WTC11 (cell line): Measurements from ENCODE around the gene ISG15. TPM values are rescaled to one million over a fixed set of nuclear protein-coding genes. Genes with fewer than 3 reads are reported as not detected.

Experiments
- ATAC-seq: fragments of 200-7000 bp; cut with Tn5 transposase; 2 replicates; pipeline ENCODE4 v1.10.0; 2021; ENCODE audit warnings: mild to moderate bottlenecking, moderate library complexity
- CTCF ChIA-PET: fragments of 300-600 bp; sonication (Branson Sonifier 250); formaldehyde crosslinking; loops from one replicate; lab custom pipeline; 2021; ENCODE audit warnings: antibody characterized with exemption; lab: Charles Lee
- POLR2A ChIA-PET: fragments of 350-600 bp; sonication (Branson Sonifier 250); formaldehyde crosslinking; loops from one replicate; lab custom pipeline; 2021; ENCODE audit warnings: antibody characterized with exemption; lab: Charles Lee
- DNase-seq: peaks from one replicate; pipeline ENCODE4 v3.0.0; 2021; ENCODE audit warnings: low spot score
- H3K27ac Mint-ChIP-seq: 2 replicates; pipeline ENCODE4 v1.8.0; 2021; ENCODE audit warnings: mixed read lengths
- H3K27me3 Mint-ChIP-seq: 2 replicates; pipeline ENCODE4 v1.8.0; 2021; ENCODE audit warnings: low read depth, mild to moderate bottlenecking, moderate library complexity, mixed read lengths
- H3K36me3 Mint-ChIP-seq: 2 replicates; pipeline ENCODE4 v1.8.0; 2021; ENCODE audit warnings: mixed read lengths
- H3K4me1 Mint-ChIP-seq: 2 replicates; pipeline ENCODE4 v1.8.0; 2022; ENCODE audit warnings: mixed read lengths
- H3K4me3 Mint-ChIP-seq: 2 replicates; pipeline ENCODE4 v1.8.0; 2021; ENCODE audit warnings: mild to moderate bottlenecking, moderate library complexity, mixed read lengths
- H3K9me3 Mint-ChIP-seq: 2 replicates; pipeline ENCODE4 v1.8.0; 2021; ENCODE audit warnings: mixed read lengths
- AR ChIP-seq: fragments of 250-450 bp; sonication (Bioruptor Pico); IDR thresholded peaks from 2 replicates; pipeline ENCODE4 v1.9.0; 2021; ENCODE audit warnings: mild to moderate bottlenecking
- ARID4B ChIP-seq: sonication (generic); formaldehyde crosslinking; IDR thresholded peaks from 2 replicates; pipeline ENCODE4 v1.8.0; 2023; ENCODE audit warnings: missing genetic modification reagents, mild to moderate bottlenecking, borderline replicate concordance
- CREB1 ChIP-seq: sonication (generic); formaldehyde crosslinking; IDR thresholded peaks from 2 replicates; pipeline ENCODE4 v1.8.0; 2023; ENCODE audit warnings: mild to moderate bottlenecking, missing genetic modification reagents
- ERG ChIP-seq: fragments of 250-450 bp; sonication (Bioruptor Pico); IDR thresholded peaks from 2 replicates; pipeline ENCODE4 v1.8.0; 2021; ENCODE audit warnings: mild to moderate bottlenecking
- ETV6 ChIP-seq: sonication (generic); formaldehyde crosslinking; IDR thresholded peaks from 2 replicates; pipeline ENCODE4 v1.8.1; 2022; ENCODE audit warnings: mild to moderate bottlenecking, missing genetic modification reagents
- FOXJ3 ChIP-seq: sonication (generic); formaldehyde crosslinking; IDR thresholded peaks from 2 replicates; pipeline ENCODE4 v1.9.0; 2021; ENCODE audit warnings: missing genetic modification reagents, mild to moderate bottlenecking, borderline replicate concordance
- HMGA2 ChIP-seq: fragments of 250-450 bp; sonication (Bioruptor Pico); IDR thresholded peaks from 2 replicates; pipeline ENCODE4 v1.4.0; 2021; ENCODE audit warnings: mild to moderate bottlenecking, moderate library complexity
- IRF2 ChIP-seq: sonication (generic); formaldehyde crosslinking; IDR thresholded peaks from 2 replicates; pipeline ENCODE4 v1.8.0; 2022; ENCODE audit warnings: low read depth, missing genetic modification reagents, borderline replicate concordance
- SMAD4 ChIP-seq: sonication (generic); formaldehyde crosslinking; IDR thresholded peaks from 2 replicates; pipeline ENCODE4 v1.8.0; 2022; ENCODE audit warnings: mild to moderate bottlenecking, missing genetic modification reagents
- TEAD4 ChIP-seq: sonication (generic); formaldehyde crosslinking; IDR thresholded peaks from 2 replicates; pipeline ENCODE4 v1.8.0; 2022; ENCODE audit warnings: mild to moderate bottlenecking, missing genetic modification reagents
- ZBTB21 ChIP-seq: sonication (generic); formaldehyde crosslinking; IDR thresholded peaks from 2 replicates; pipeline ENCODE4 v1.8.1; 2023; ENCODE audit warnings: mild to moderate bottlenecking, missing genetic modification reagents, borderline replicate concordance
- total RNA-seq: library from RNA; stranded (reverse); gene quantifications from 3 replicates; pipeline ENCODE4 v1.2.3, GENCODE V29; 2021
- TF ChIP-seq, protein P1 (sequence below): sonication (generic); formaldehyde crosslinking; IDR thresholded peaks from 2 replicates; pipeline ENCODE4 v1.8.1; 2023; ENCODE audit warnings: mild to moderate bottlenecking, missing genetic modification reagents
- TF ChIP-seq, protein P2 (sequence below): fragments of 200-600 bp; IDR thresholded peaks from 2 replicates; pipeline ENCODE4 v1.8.0; 2022; ENCODE audit warnings: antibody characterized with exemption
- TF ChIP-seq, protein P3 (sequence below): sonication (generic); formaldehyde crosslinking; IDR thresholded peaks from 2 replicates; pipeline ENCODE4 v1.8.0; 2022; ENCODE audit warnings: mild to moderate bottlenecking, missing genetic modification reagents
- TF ChIP-seq, protein P4 (sequence below): sonication (generic); formaldehyde crosslinking; IDR thresholded peaks from 2 replicates; pipeline ENCODE4 v1.8.0; 2022; ENCODE audit warnings: missing genetic modification reagents

The ISG15 gene
- total RNA-seq, 1 experiment from 2014 or later, result 29.5 TPM

GRCh38 chr1:964691-965525, 48.4 kb upstream of the ISG15 start:
- POLR2A ChIA-PET, result no interaction called here
- no peak overlapping the region for H3K27ac Mint-ChIP-seq
- H3K36me3 Mint-ChIP-seq, result 0 out of 2 replicates have a peak, but pooled peaks cover 2% of the 10 kb centered on the region
- no peak overlapping the region for H3K4me3 Mint-ChIP-seq
- no peaks in the 10 kb centered on the region; the same call in 1 of the 2 replicates for H3K9me3 Mint-ChIP-seq
- DNase-seq (no peak), ATAC-seq (no peak)
- CTCF ChIA-PET, result no interaction called here
- peaks cover 38% of the 10 kb centered on the region for H3K27me3 Mint-ChIP-seq
- 0 out of 2 replicates have a peak, but pooled peaks cover 3% of the 10 kb centered on the region for H3K4me1 Mint-ChIP-seq
- no peak for TF ChIP-seq SMAD4 (CRISPR knock-in tag)
- no peak for TF ChIP-seq TEAD4 (CRISPR knock-in tag)
- TF ChIP-seq, protein P1, sequence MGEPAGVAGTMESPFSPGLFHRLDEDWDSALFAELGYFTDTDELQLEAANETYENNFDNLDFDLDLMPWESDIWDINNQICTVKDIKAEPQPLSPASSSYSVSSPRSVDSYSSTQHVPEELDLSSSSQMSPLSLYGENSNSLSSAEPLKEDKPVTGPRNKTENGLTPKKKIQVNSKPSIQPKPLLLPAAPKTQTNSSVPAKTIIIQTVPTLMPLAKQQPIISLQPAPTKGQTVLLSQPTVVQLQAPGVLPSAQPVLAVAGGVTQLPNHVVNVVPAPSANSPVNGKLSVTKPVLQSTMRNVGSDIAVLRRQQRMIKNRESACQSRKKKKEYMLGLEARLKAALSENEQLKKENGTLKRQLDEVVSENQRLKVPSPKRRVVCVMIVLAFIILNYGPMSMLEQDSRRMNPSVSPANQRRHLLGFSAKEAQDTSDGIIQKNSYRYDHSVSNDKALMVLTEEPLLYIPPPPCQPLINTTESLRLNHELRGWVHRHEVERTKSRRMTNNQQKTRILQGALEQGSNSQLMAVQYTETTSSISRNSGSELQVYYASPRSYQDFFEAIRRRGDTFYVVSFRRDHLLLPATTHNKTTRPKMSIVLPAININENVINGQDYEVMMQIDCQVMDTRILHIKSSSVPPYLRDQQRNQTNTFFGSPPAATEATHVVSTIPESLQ (CRISPR knock-in tag), result no peak
- no peak for TF ChIP-seq FOXJ3 (CRISPR knock-in tag)
- no peak for TF ChIP-seq ERG (CRISPR knock-in tag)
- TF ChIP-seq HMGA2 (CRISPR knock-in tag), result no peak
- TF ChIP-seq, protein P2, sequence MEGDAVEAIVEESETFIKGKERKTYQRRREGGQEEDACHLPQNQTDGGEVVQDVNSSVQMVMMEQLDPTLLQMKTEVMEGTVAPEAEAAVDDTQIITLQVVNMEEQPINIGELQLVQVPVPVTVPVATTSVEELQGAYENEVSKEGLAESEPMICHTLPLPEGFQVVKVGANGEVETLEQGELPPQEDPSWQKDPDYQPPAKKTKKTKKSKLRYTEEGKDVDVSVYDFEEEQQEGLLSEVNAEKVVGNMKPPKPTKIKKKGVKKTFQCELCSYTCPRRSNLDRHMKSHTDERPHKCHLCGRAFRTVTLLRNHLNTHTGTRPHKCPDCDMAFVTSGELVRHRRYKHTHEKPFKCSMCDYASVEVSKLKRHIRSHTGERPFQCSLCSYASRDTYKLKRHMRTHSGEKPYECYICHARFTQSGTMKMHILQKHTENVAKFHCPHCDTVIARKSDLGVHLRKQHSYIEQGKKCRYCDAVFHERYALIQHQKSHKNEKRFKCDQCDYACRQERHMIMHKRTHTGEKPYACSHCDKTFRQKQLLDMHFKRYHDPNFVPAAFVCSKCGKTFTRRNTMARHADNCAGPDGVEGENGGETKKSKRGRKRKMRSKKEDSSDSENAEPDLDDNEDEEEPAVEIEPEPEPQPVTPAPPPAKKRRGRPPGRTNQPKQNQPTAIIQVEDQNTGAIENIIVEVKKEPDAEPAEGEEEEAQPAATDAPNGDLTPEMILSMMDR, result no peak

DNA sequence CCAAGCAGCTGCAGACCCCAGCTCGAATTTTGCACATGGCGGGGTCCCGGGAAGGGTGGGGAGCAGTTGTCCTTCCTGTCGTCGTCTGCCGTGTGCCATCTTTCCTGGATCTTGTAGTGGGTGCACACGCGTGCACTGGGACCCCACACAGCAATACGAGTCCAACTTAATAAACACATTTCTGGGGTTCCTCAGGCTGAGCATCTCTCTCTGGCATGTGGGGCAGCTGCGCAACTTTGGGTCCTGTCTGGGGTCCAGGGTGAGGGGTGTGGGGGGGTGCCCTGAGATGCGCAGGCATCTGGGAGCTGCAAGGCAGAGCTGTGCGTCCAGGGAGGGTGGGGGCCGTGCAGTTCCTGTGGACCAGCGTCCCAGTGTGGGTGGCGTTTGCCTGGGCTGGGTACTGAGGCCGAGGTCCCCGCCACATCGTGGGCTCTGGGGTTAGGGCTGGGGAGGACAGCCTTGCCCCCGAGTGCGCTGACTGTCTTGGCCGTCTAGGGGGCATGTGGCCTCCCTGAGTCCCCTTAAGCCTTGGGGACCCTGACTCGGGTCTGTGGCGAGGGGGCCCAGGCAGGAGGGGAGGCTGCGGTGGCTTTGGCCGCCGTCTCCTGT, 47.7 kb upstream of the ISG15 start:
- Mint-ChIP-seq H3K27ac (no peak overlapping the region), H3K9me3 (no peaks in the 10 kb centered on the region; the same call in 1 of the 2 replicates), H3K27me3 (peaks cover 40% of the 10 kb centered on the region), H3K4me3 (no peak overlapping the region), H3K36me3 (0 out of 2 replicates have a peak, but pooled peaks cover 2% of the 10 kb centered on the region), H3K4me1 (0 out of 2 replicates have a peak, but pooled peaks cover 3% of the 10 kb centered on the region)
- DNase-seq (no peak), ATAC-seq (no peak)
- ChIA-PET CTCF (no interaction called here), POLR2A (no interaction called here)
- no peak for TF ChIP-seq IRF2 (CRISPR knock-in tag)
- no peak for TF ChIP-seq ETV6 (CRISPR knock-in tag)
- TF ChIP-seq, protein P3, sequence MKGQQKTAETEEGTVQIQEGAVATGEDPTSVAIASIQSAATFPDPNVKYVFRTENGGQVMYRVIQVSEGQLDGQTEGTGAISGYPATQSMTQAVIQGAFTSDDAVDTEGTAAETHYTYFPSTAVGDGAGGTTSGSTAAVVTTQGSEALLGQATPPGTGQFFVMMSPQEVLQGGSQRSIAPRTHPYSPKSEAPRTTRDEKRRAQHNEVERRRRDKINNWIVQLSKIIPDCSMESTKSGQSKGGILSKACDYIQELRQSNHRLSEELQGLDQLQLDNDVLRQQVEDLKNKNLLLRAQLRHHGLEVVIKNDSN (CRISPR knock-in tag), result no peak
- TF ChIP-seq, protein P4, sequence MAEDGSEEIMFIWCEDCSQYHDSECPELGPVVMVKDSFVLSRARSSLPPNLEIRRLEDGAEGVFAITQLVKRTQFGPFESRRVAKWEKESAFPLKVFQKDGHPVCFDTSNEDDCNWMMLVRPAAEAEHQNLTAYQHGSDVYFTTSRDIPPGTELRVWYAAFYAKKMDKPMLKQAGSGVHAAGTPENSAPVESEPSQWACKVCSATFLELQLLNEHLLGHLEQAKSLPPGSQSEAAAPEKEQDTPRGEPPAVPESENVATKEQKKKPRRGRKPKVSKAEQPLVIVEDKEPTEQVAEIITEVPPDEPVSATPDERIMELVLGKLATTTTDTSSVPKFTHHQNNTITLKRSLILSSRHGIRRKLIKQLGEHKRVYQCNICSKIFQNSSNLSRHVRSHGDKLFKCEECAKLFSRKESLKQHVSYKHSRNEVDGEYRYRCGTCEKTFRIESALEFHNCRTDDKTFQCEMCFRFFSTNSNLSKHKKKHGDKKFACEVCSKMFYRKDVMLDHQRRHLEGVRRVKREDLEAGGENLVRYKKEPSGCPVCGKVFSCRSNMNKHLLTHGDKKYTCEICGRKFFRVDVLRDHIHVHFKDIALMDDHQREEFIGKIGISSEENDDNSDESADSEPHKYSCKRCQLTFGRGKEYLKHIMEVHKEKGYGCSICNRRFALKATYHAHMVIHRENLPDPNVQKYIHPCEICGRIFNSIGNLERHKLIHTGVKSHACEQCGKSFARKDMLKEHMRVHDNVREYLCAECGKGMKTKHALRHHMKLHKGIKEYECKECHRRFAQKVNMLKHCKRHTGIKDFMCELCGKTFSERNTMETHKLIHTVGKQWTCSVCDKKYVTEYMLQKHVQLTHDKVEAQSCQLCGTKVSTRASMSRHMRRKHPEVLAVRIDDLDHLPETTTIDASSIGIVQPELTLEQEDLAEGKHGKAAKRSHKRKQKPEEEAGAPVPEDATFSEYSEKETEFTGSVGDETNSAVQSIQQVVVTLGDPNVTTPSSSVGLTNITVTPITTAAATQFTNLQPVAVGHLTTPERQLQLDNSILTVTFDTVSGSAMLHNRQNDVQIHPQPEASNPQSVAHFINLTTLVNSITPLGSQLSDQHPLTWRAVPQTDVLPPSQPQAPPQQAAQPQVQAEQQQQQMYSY (CRISPR knock-in tag), result no peak
- no peak for TF ChIP-seq ARID4B (CRISPR knock-in tag)
- TF ChIP-seq ZBTB21 (CRISPR knock-in tag), result no peak
- no peak for TF ChIP-seq AR (CRISPR knock-in tag)
- TF ChIP-seq CREB1 (CRISPR knock-in tag), result no peak
